Measurements from ENCODE around the gene IER5. TPM values are rescaled to one million over a fixed set of nuclear protein-coding genes. Genes with fewer than 3 reads are reported as not detected.

Gene IER5
- total RNA-seq, 1 donor, result 17.4 TPM

- no peaks in the 10 kb centered on the region for H3K27me3 ChIP-seq (ENCODE audit: insufficient read depth, low read length)
- peaks cover 14% of the 10 kb centered on the region for H3K36me3 ChIP-seq (ENCODE audit: insufficient read depth, low read length)
- peaks cover 26% of the 10 kb centered on the region for H4K20me1 ChIP-seq (ENCODE audit: insufficient read depth, low read length)
- H3K79me2 ChIP-seq (ENCODE audit: insufficient read depth, low read length), result peaks cover 25% of the 10 kb centered on the region
- peak overlapping the region; percentile 6 for H3K4me3 ChIP-seq (ENCODE audit: insufficient read depth, low read length)
- no peaks in the 10 kb centered on the region for H3K9me3 ChIP-seq (ENCODE audit: low read depth, low read length)
- peaks cover 84% of the 10 kb centered on the region for H3K4me1 ChIP-seq (ENCODE audit: insufficient read depth, low read length)
- H2AFZ ChIP-seq (ENCODE audit: low read length), result no peak overlapping the region
- H3K27ac ChIP-seq (ENCODE audit: low read depth, low read length), result peak overlapping the region; percentile 72
- peak; percentile 42 for DNase-seq (ENCODE audit: insufficient read length, low spot score, missing footprints)
- H3K4me2 ChIP-seq (ENCODE audit: insufficient read depth, low read length), result peak overlapping the region; percentile 36
- TF ChIP-seq CTCF (IDR thresholded peaks at IDR 0.05; ENCODE audit: extremely low read depth, low read depth, low read length), result no peak
These were observed 7.3 kb downstream of the IER5 start for GRCh38 chr1:181095763-181096184.

GRCh38 chr1:181097242-181097641, 8.7 kb downstream of the IER5 start:
- Histone ChIP-seq H4K20me1 (ENCODE audit: insufficient read depth, low read length) (peaks cover 12% of the 10 kb centered on the region), H3K4me3 (ENCODE audit: insufficient read depth, low read length) (no peak overlapping the region), H3K36me3 (ENCODE audit: insufficient read depth, low read length) (no peaks in the 10 kb centered on the region), H3K4me2 (ENCODE audit: insufficient read depth, low read length) (peak overlapping the region; percentile 36), H3K4me1 (ENCODE audit: insufficient read depth, low read length) (peaks cover 88% of the 10 kb centered on the region), H3K9me3 (ENCODE audit: low read depth, low read length) (no peaks in the 10 kb centered on the region), H2AFZ (ENCODE audit: low read length) (no peak overlapping the region), H3K27ac (ENCODE audit: low read depth, low read length) (no peak overlapping the region), H3K79me2 (ENCODE audit: insufficient read depth, low read length) (peaks cover 10% of the 10 kb centered on the region), H3K27me3 (ENCODE audit: insufficient read depth, low read length) (no peaks in the 10 kb centered on the region)
- DNase-seq (ENCODE audit: insufficient read length, low spot score, missing footprints), result no peak
- no peak for TF ChIP-seq CTCF (IDR thresholded peaks at IDR 0.05; ENCODE audit: extremely low read depth, low read depth, low read length)

GRCh38 chr1:181099152-181100014, 10.9 kb downstream of the IER5 start:
- Histone ChIP-seq H3K27ac (ENCODE audit: low read depth, low read length) (peak overlapping the region; percentile 72), H3K4me3 (ENCODE audit: insufficient read depth, low read length) (no peak overlapping the region), H3K9me3 (ENCODE audit: low read depth, low read length) (no peaks in the 10 kb centered on the region), H3K4me2 (ENCODE audit: insufficient read depth, low read length) (peak overlapping the region; percentile 54), H4K20me1 (ENCODE audit: insufficient read depth, low read length) (peaks cover 3% of the 10 kb centered on the region), H2AFZ (ENCODE audit: low read length) (peak overlapping the region; percentile 58), H3K27me3 (ENCODE audit: insufficient read depth, low read length) (no peaks in the 10 kb centered on the region), H3K36me3 (ENCODE audit: insufficient read depth, low read length) (no peaks in the 10 kb centered on the region), H3K79me2 (ENCODE audit: insufficient read depth, low read length) (no peaks in the 10 kb centered on the region), H3K4me1 (ENCODE audit: insufficient read depth, low read length) (peaks cover 84% of the 10 kb centered on the region)
- no peak for TF ChIP-seq CTCF (IDR thresholded peaks at IDR 0.05; ENCODE audit: extremely low read depth, low read depth, low read length)
- DNase-seq (ENCODE audit: insufficient read length, low spot score, missing footprints), result no peak
